ENCODE data around the gene LETMD1. TPM values are rescaled to one million over a fixed set of nuclear protein-coding genes. Genes with fewer than 3 reads are reported as not detected.

LETMD1 gene
- total and polyA plus RNA-seq, 9 of the 15 experiments (the other 6 are each of a cell fraction or from before 2014, with no cell fraction given), result 58.7 to 163 (median 75.4) TPM

DNA sequence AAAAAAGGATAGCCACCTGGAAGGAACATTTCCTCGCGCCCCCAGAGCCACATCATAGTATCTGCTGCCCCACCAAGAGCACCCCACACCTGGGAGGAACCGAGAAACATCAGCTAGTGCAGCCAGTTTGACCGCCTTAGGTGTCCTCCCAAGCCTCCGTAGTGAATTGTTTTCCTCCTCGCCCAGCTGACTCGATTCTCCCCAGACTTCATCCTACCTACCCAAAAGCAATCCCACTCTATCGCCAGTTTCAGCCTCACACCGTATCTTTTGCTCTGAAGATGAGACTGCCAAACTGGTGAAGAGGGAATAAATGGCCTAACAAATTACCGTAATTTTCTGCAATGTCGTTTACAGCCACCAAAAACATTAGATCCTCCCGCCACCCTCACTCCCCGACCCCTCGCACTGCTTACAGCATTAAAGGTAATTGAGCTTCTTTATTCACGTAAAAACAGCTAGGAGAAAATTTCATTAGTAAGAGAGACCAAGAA lies 20.7 kb upstream of the LETMD1 start (continued):
- TF ChIP-seq CUX1 (CRISPR knock-in tag; IDR thresholded peaks at IDR 0.05) (no peak), TFAM (CRISPR knock-in tag; conservative IDR thresholded peaks at IDR 0.05) (no peak)

DNA sequence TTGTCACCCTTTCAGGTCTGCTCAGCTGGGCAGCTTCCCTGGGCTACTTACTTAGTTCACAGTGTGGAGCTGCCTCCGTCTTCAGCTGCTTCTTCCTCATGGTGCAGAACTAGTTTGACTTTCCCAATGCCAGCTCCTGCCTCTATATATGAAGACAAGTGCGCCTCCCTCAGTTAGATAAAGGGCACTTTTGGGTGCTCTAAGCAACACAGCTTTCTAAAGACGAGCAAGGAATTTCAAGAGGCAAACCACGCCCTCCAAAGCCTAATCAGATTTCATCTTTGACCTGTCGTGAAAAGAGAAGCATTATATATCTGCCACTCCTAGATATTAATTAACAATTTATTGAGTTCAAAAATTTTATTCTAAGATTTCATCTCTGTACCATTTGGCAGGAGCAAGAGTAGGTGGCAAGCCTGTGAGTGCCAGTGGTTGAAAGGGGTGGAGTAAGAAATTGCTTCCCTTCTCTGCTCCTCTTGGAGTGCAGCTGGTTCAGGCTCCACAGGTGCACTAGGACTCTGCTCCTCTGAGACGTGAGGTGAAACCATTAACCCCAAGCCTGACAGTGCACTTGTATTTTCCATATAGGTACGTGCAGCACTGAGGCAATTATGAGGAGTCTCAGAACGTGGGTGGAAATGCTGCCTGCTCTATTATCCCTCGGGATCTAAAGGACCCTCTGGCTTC lies 19.9 kb upstream of the LETMD1 start:
- H3K9ac ChIP-seq (ENCODE audit: insufficient read depth in 1 of 2, low read depth in 2 of 2, low read length in 2 of 2), result no peak overlapping the region; a peak in 1 of 4 replicates
- DNase-seq (ENCODE audit: extremely low read depth in 1 of 4, low spot score in 3 of 4) (peak; percentile 53 to 84 (median 57)), ATAC-seq (peak; percentile 23), FAIRE-seq (peak; percentile 89)
- H3K9me3 ChIP-seq (replicated peaks; ENCODE audit: control insufficient read depth, insufficient read depth, low read depth, low read length), result no peaks in the 10 kb centered on the region
- BruUV-seq (replicated peaks), result no TSS peak
- H3K36me3 ChIP-seq (ENCODE audit: control insufficient read depth, insufficient read depth, low read length), result no peaks in the 10 kb centered on the region
- intact Hi-C loops (cut with micrococcal nuclease) (loop anchor here (1.0 to 5.0 kb wide), 3 partner anchors 101 to 263 kb away; partner anchors contain the start of gene ATF1), in situ Hi-C loops (cut with MboI) (no loop called here)
- H3K9me1 ChIP-seq (ENCODE audit: control insufficient read depth, insufficient read depth, low read length), result no peaks in the 10 kb centered on the region
- H2AFZ ChIP-seq (ENCODE audit: low read depth, low read length), result peak overlapping the region; percentile 71
- H3K4me1 ChIP-seq (replicated peaks in 1 of 2; ENCODE audit: control insufficient read depth in 2 of 2, insufficient read depth in 2 of 2, low read length in 2 of 2), result peaks cover 24 to 26% of the 10 kb centered on the region in 2 experiments
- H3K79me2 ChIP-seq (ENCODE audit: control insufficient read depth, insufficient read depth, low read length), result peaks cover 32% of the 10 kb centered on the region
- H3K4me2 ChIP-seq (ENCODE audit: insufficient read depth, low read length), result peak overlapping the region; percentile 32; the same call in 1 of the 2 replicates
- H3K27me3 ChIP-seq (ENCODE audit: control insufficient read depth in 2 of 2, insufficient read depth in 2 of 2, low read length in 2 of 2), result no peaks in the 10 kb centered on the region
- H3K27ac ChIP-seq (ENCODE audit: extremely low read depth, low read depth, low read length), result no peak overlapping the region
- WGBS (ENCODE audit: insufficient coverage, low coverage, missing lambda C conversion rate), result 13% methylated on average over 8 of the region's 9 CpGs
- ChIA-PET CTCF (ENCODE audit: low intra/inter-chr PET ratio) (interaction anchor here (2.0 to 2.3 kb wide), 2 partner anchors 203 to 263 kb away, joined by 5 to 10 read pairs; no protein-coding TSS in a partner anchor), POLR2A (interaction anchor here (0.6 to 2.3 kb wide), 9 partner anchors 7 to 263 kb away, joined by 3 to 8 read pairs (median 4); partner anchors contain the start of gene DAZAP2)
- H4K20me1 ChIP-seq (replicated peaks; ENCODE audit: control insufficient read depth, insufficient read depth, low read length), result no peaks in the 10 kb centered on the region
- H3K4me3 ChIP-seq, result no peak overlapping the region
- no peak for TF ChIP-seq TOE1 (IDR thresholded peaks at IDR 0.05; ENCODE audit: borderline replicate concordance)
- TF ChIP-seq TOE1 (CRISPR knock-in tag; IDR thresholded peaks at IDR 0.05; ENCODE audit: borderline replicate concordance, low read depth), result no peak
- TF ChIP-seq TRIM28 (IDR thresholded peaks at IDR 0.05), result peak; percentile 66; the same call in 1 of the 2 replicates
- no peak for TF ChIP-seq ZNF3 (CRISPR knock-in tag; IDR thresholded peaks at IDR 0.05)
- TF ChIP-seq NR2C1 (IDR thresholded peaks at IDR 0.05), result peak; percentile 64; the same call in 1 of the 2 replicates
- TF ChIP-seq NR2C1 (tag; IDR thresholded peaks at IDR 0.05), result peak; percentile 73
- TF ChIP-seq CTCF (IDR thresholded peaks at IDR 0.05 in 2 of 3, conservative IDR thresholded peaks at IDR 0.05 in 1 of 3; ENCODE audit: insufficient read depth in 2 of 3, low read depth in 1 of 3, low read length in 3 of 3), result peak; percentile 55 to 81 (median 69)

Measured in K562 (cell line).